ENCODE results near the gene TGM1. TPM values are rescaled to one million over a fixed set of nuclear protein-coding genes. Genes with fewer than 3 reads are reported as not detected.

Gene TGM1
- total and polyA plus RNA-seq, 10 of the 15 experiments (the other 5 are each of a cell fraction or from before 2014, with no cell fraction given), result 0.05 to 5.9 (median 1.8) TPM

DNA sequence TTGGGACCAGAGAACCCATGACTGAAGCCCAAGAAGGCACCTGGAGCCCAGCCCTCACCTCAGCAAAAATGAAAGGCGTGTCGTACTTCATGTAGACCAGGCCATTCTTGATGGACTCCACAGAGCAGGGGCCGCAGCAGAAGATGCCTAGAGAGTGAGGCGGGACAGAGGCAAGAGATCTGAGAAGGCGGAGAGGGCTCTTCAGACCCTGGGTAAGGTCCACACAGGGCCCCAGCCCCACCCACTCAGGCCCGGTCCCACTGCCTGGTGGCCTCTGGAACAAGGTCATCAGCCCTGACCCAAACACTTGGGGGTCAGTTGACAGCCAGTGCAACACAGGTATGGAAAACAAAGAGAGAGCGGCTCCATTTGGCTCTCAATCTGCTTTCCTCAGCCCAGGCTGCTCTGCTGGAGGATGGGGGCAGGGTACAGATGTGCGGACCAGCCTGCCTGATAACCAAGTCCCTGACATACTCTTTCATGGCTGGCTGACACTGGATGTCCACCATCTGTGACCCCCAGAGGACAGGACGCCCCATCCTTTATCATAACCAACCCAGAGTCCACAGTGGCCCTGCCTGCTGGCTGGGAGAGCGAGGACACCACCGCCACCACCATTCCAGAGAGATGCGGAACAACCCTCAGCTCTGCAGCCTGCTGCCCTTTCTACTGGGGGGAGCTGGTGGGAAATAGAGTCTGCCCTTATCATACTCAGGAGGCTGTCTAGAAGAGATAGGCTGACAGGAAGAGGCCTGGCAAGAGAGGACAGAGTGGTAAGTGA is 6.9 kb downstream of the TGM1 start:
- WGBS (ENCODE audit: insufficient coverage, insufficient replicate concordance, low lambda C conversion rate, missing lambda C conversion rate), result 84% methylated on average over 12 of the region's 12 CpGs
- DNase-seq (ENCODE audit: low read depth, low spot score) (no peak), ATAC-seq (no peak), FAIRE-seq (no peak)
- SMC1A ChIA-PET (ENCODE audit: uncharacterized antibody, unreplicated experiment), result no interaction called here
- Histone ChIP-seq H3K27me3 (replicated peaks in 1 of 2; ENCODE audit: control insufficient read depth in 2 of 2, insufficient read depth in 2 of 2, low read length in 1 of 2) (no peaks in the 10 kb centered on the region), H2AFZ (ENCODE audit: control insufficient read depth, low read depth, low read length) (no peak overlapping the region), H3K27ac (ENCODE audit: control insufficient read depth, insufficient read depth) (no peak overlapping the region), H3K9ac (ENCODE audit: control insufficient read depth, insufficient read depth, low read length) (no peak overlapping the region), H3K4me1 (ENCODE audit: control insufficient read depth, insufficient read depth, low read length) (no peaks in the 10 kb centered on the region; the same call in 1 of the 2 replicates), H3K4me3 (no peak overlapping the region), H3K9me3 (replicated peaks; ENCODE audit: control insufficient read depth, insufficient read depth, low read length) (no peaks in the 10 kb centered on the region), H3K4me2 (ENCODE audit: control insufficient read depth, insufficient read depth) (no peak overlapping the region), H4K20me1 (ENCODE audit: control insufficient read depth, insufficient read depth) (no peaks in the 10 kb centered on the region), H3K36me3 (ENCODE audit: control insufficient read depth in 2 of 2, insufficient read depth in 2 of 2, low read length in 1 of 2) (peaks cover 0 to 3% of the 10 kb centered on the region in 2 experiments; a peak in 2 of 4 replicates), H3K79me2 (ENCODE audit: control insufficient read depth, insufficient read depth, low read length) (no peaks in the 10 kb centered on the region)
- intact Hi-C loops (cut with micrococcal nuclease; ENCODE audit: unreplicated experiment), result no loop called here
- CTCF ChIA-PET, result interaction anchor here (1.8 kb wide), 1 partner anchor 14 kb away, joined by 8 read pairs; no protein-coding TSS in a partner anchor
- in situ Hi-C loops (cut with MboI), result no loop called here
- TF ChIP-seq POLR2A (IDR thresholded peaks at IDR 0.05; ENCODE audit: low read depth, low read length), result no peak
- TF ChIP-seq CHD1 (IDR thresholded peaks at IDR 0.05; ENCODE audit: low read depth, low read length), result no peak
- TF ChIP-seq, protein P1, sequence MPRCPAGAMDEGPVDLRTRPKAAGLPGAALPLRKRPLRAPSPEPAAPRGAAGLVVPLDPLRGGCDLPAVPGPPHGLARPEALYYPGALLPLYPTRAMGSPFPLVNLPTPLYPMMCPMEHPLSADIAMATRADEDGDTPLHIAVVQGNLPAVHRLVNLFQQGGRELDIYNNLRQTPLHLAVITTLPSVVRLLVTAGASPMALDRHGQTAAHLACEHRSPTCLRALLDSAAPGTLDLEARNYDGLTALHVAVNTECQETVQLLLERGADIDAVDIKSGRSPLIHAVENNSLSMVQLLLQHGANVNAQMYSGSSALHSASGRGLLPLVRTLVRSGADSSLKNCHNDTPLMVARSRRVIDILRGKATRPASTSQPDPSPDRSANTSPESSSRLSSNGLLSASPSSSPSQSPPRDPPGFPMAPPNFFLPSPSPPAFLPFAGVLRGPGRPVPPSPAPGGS (IDR thresholded peaks at IDR 0.05; ENCODE audit: borderline replicate concordance, insufficient read depth, low read depth, low read length, poor library complexity, severe bottlenecking), result no peak
- TF ChIP-seq NR2C2 (IDR thresholded peaks at IDR 0.05; ENCODE audit: borderline replicate concordance, control insufficient read depth, insufficient read length, low read depth), result no peak
- TF ChIP-seq LARP7 (IDR thresholded peaks at IDR 0.05), result no peak
- TF ChIP-seq SUPT20H (IDR thresholded peaks at IDR 0.05; ENCODE audit: borderline replicate concordance, control insufficient read depth, low read depth, low read length), result no peak
- no peak for TF ChIP-seq HDGF (IDR thresholded peaks at IDR 0.05)
- no peak for TF ChIP-seq HCFC1 (IDR thresholded peaks at IDR 0.05; ENCODE audit: low read length)
- TF ChIP-seq, protein P2, sequence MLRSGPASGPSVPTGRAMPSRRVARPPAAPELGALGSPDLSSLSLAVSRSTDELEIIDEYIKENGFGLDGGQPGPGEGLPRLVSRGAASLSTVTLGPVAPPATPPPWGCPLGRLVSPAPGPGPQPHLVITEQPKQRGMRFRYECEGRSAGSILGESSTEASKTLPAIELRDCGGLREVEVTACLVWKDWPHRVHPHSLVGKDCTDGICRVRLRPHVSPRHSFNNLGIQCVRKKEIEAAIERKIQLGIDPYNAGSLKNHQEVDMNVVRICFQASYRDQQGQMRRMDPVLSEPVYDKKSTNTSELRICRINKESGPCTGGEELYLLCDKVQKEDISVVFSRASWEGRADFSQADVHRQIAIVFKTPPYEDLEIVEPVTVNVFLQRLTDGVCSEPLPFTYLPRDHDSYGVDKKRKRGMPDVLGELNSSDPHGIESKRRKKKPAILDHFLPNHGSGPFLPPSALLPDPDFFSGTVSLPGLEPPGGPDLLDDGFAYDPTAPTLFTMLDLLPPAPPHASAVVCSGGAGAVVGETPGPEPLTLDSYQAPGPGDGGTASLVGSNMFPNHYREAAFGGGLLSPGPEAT (IDR thresholded peaks at IDR 0.05; ENCODE audit: low read depth), result no peak
- TF ChIP-seq, protein P3, sequence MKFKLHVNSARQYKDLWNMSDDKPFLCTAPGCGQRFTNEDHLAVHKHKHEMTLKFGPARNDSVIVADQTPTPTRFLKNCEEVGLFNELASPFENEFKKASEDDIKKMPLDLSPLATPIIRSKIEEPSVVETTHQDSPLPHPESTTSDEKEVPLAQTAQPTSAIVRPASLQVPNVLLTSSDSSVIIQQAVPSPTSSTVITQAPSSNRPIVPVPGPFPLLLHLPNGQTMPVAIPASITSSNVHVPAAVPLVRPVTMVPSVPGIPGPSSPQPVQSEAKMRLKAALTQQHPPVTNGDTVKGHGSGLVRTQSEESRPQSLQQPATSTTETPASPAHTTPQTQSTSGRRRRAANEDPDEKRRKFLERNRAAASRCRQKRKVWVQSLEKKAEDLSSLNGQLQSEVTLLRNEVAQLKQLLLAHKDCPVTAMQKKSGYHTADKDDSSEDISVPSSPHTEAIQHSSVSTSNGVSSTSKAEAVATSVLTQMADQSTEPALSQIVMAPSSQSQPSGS (IDR thresholded peaks at IDR 0.05; ENCODE audit: low read length), result no peak
- POLR2A ChIA-PET, result no interaction called here
- RAD21 ChIA-PET (ENCODE audit: unreplicated experiment), result no interaction called here
- no TSS peak for BruUV-seq (replicated peaks)
